Measurements from ENCODE around the gene ABCA3.
"Not testable (repeated sequence)": the region's sequence is repeated elsewhere in the genome, so short reads cannot be mapped to it uniquely, and the experiment has no call there.

The ABCA3 gene

GRCh38 chr16:2340564-2341455, at the start of gene ABCA3:
Gene ABCA3 (minus strand): TSS chr16:2340728. CDS start chr16:2326466, 14,262 bp downstream.
- DNase-seq (ENCODE audit: low read depth), result peak; percentile 68

- no peak for DNase-seq (ENCODE audit: low read depth)
Measured at GRCh38 chr16:2388875-2389433, 48.4 kb upstream of the ABCA3 start.

- DNase-seq (ENCODE audit: low read depth), result no peak
Measured at GRCh38 chr16:2388139-2388874, 47.8 kb upstream of the ABCA3 start.

- DNase-seq (ENCODE audit: low read depth), result no peak
Measured at GRCh38 chr16:2386990-2387389, 46.5 kb upstream of the ABCA3 start.

- DNase-seq (ENCODE audit: low read depth), result not testable (repeated sequence)
Measured at GRCh38 chr16:2385982-2386381, 45.5 kb upstream of the ABCA3 start.

- no peak for DNase-seq (ENCODE audit: low read depth)
Measured at GRCh38 chr16:2385190-2385836, 44.8 kb upstream of the ABCA3 start.

GRCh38 chr16:2384426-2384825, 43.9 kb upstream of the ABCA3 start:
- DNase-seq (ENCODE audit: low read depth), result no peak

- no peak for DNase-seq (ENCODE audit: low read depth)
Measured at GRCh38 chr16:2383501-2383900, 43.0 kb upstream of the ABCA3 start.

GRCh38 chr16:2374644-2375043, 34.1 kb upstream of the ABCA3 start:
- no peak for DNase-seq (ENCODE audit: low read depth)

- no peak for DNase-seq (ENCODE audit: low read depth)
Measured at GRCh38 chr16:2373176-2373575, 32.6 kb upstream of the ABCA3 start.

- DNase-seq (ENCODE audit: low read depth), result no peak
Measured at GRCh38 chr16:2372684-2373083, 32.2 kb upstream of the ABCA3 start.

GRCh38 chr16:2371421-2371820, 30.9 kb upstream of the ABCA3 start:
- DNase-seq (ENCODE audit: low read depth), result no peak

- no peak for DNase-seq (ENCODE audit: low read depth)
Measured at GRCh38 chr16:2370721-2371120, 30.2 kb upstream of the ABCA3 start.

GRCh38 chr16:2366660-2367309, 26.3 kb upstream of the ABCA3 start:
- no peak for DNase-seq (ENCODE audit: low read depth)

GRCh38 chr16:2365397-2366294, 25.1 kb upstream of the ABCA3 start:
- DNase-seq (ENCODE audit: low read depth), result peak; percentile 10

GRCh38 chr16:2364638-2365210, 24.2 kb upstream of the ABCA3 start:
- no peak for DNase-seq (ENCODE audit: low read depth)

- no peak for DNase-seq (ENCODE audit: low read depth)
Measured at GRCh38 chr16:2362218-2362617, 21.7 kb upstream of the ABCA3 start.

GRCh38 chr16:2361129-2361528, 20.6 kb upstream of the ABCA3 start:
- no peak for DNase-seq (ENCODE audit: low read depth)

- DNase-seq (ENCODE audit: low read depth), result no peak
Measured at GRCh38 chr16:2359919-2360318, 19.4 kb upstream of the ABCA3 start.

GRCh38 chr16:2358811-2359210, 18.3 kb upstream of the ABCA3 start:
- DNase-seq (ENCODE audit: low read depth), result no peak
